ENCODE results near the gene KCNQ1. TPM values are rescaled to one million over a fixed set of nuclear protein-coding genes. Genes with fewer than 3 reads are reported as not detected.

KCNQ1 gene
- total and polyA plus RNA-seq, 2 experiments from 2014 or later = 0.45 to 0.87 TPM

DNA sequence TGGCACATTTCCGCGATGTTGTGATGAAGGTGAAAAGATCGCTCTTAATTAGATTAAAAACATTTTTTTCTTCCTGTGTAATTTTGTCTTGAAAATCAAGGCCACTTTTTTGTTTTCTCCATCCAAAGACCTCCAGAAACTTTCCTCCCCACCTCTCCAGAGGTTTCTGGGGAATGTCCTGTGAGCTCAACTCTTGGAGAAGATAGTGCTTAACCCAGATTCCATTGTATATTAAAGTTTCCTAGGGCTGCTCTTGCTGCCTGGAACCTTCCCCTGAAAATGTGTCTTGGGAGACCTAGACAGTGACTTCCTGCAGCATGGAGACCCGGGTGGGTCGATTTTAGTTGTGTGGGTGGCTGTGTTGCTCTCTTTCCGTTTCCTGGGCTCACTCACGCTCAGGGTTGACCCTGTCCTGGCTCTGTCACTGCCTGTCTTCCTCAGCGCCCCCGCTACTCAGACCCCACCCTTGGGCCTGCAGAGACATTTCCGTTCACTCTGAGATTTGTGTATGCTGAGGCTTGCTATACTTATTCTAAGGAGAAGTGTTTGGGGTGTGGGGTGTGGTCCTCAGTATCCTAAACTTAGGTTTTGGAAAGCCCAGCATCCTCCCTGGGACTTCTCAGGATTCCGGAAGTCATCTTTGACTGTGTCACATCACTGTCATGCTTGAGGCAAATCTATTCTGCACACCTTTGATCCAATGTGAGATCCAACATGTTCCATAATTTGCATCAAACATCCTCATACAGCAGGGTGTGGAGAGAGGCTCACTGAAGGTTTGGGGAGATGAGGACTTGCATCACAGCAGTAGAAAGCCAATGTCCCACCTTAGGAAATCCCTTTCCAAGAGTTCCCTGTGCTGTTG lies 207.8 kb downstream of the KCNQ1 start:
- H3K9me3 Mint-ChIP-seq = peaks cover 100% of the 10 kb centered on the region
- Histone ChIP-seq H3K36me3 (ENCODE audit: insufficient read depth) (peaks cover 17% of the 10 kb centered on the region; the same call in 1 of the 2 replicates), H3K9me2 (ENCODE audit: insufficient read depth) (no peaks in the 10 kb centered on the region), H3K27ac (ENCODE audit: low read depth) (no peak overlapping the region), H4K20me1 (replicated peaks; ENCODE audit: insufficient read depth) (no peaks in the 10 kb centered on the region), H2AFZ (no peak overlapping the region), H3K4me2 (no peak overlapping the region), H3K27me3 (ENCODE audit: insufficient read depth) (peaks cover 98% of the 10 kb centered on the region), H3K79me2 (replicated peaks; ENCODE audit: insufficient read depth) (no peaks in the 10 kb centered on the region), H3K4me3 (no peak overlapping the region), H3F3A (replicated peaks; ENCODE audit: low read depth) (no peaks in the 10 kb centered on the region), H3K4me1 (ENCODE audit: insufficient read depth) (no peaks in the 10 kb centered on the region)
- TF ChIP-seq, protein P1, sequence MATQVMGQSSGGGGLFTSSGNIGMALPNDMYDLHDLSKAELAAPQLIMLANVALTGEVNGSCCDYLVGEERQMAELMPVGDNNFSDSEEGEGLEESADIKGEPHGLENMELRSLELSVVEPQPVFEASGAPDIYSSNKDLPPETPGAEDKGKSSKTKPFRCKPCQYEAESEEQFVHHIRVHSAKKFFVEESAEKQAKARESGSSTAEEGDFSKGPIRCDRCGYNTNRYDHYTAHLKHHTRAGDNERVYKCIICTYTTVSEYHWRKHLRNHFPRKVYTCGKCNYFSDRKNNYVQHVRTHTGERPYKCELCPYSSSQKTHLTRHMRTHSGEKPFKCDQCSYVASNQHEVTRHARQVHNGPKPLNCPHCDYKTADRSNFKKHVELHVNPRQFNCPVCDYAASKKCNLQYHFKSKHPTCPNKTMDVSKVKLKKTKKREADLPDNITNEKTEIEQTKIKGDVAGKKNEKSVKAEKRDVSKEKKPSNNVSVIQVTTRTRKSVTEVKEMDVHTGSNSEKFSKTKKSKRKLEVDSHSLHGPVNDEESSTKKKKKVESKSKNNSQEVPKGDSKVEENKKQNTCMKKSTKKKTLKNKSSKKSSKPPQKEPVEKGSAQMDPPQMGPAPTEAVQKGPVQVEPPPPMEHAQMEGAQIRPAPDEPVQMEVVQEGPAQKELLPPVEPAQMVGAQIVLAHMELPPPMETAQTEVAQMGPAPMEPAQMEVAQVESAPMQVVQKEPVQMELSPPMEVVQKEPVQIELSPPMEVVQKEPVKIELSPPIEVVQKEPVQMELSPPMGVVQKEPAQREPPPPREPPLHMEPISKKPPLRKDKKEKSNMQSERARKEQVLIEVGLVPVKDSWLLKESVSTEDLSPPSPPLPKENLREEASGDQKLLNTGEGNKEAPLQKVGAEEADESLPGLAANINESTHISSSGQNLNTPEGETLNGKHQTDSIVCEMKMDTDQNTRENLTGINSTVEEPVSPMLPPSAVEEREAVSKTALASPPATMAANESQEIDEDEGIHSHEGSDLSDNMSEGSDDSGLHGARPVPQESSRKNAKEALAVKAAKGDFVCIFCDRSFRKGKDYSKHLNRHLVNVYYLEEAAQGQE (IDR thresholded peaks at IDR 0.05; ENCODE audit: unreplicated experiment) = no peak
- TF ChIP-seq, protein P2, sequence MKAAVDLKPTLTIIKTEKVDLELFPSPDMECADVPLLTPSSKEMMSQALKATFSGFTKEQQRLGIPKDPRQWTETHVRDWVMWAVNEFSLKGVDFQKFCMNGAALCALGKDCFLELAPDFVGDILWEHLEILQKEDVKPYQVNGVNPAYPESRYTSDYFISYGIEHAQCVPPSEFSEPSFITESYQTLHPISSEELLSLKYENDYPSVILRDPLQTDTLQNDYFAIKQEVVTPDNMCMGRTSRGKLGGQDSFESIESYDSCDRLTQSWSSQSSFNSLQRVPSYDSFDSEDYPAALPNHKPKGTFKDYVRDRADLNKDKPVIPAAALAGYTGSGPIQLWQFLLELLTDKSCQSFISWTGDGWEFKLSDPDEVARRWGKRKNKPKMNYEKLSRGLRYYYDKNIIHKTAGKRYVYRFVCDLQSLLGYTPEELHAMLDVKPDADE (IDR thresholded peaks at IDR 0.05) = no peak
- no peaks in the 10 kb centered on the region; the same call in 1 of the 3 replicates for H3K4me1 Mint-ChIP-seq
- H3K4me3 Mint-ChIP-seq = no peak overlapping the region
- no peak for DNase-seq (ENCODE audit: low spot score)
- ATAC-seq = no peak
- H3K27ac Mint-ChIP-seq = no peak overlapping the region
- peaks cover 86% of the 10 kb centered on the region for H3K27me3 Mint-ChIP-seq (ENCODE audit: insufficient read depth, low read depth, poor library complexity)
- peaks cover 95% of the 10 kb centered on the region for H3K36me3 Mint-ChIP-seq (ENCODE audit: low read depth)

DNA sequence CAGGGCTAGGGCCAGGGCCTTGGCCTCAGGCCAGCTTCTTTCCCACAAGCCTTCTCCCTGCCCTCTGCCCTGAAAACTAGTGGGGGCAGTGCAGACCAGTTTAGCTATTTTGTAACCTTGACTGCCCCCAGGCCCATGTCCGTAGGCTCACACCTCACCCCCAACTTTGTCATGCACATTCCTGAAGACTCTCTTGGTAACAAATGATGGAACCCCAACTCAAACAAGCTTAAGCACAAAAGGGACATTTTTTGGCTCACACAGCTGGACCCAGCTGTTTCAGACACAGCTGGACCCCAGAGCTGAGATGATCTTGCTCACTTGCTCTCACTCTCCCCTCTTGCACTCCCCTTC lies 208.4 kb downstream of the KCNQ1 start:
- H3K27me3 Mint-ChIP-seq (ENCODE audit: insufficient read depth, low read depth, poor library complexity) = peaks cover 81% of the 10 kb centered on the region
- H3K36me3 Mint-ChIP-seq (ENCODE audit: low read depth) = peaks cover 96% of the 10 kb centered on the region
- TF ChIP-seq JUNB (IDR thresholded peaks at IDR 0.05; ENCODE audit: unreplicated experiment) (no peak), ZNF331 (CRISPR knock-in tag; IDR thresholded peaks at IDR 0.05; ENCODE audit: low read depth) (no peak), STAT1 (IDR thresholded peaks at IDR 0.05; ENCODE audit: unreplicated experiment) (no peak), CREB1 (CRISPR knock-in tag; IDR thresholded peaks at IDR 0.05; ENCODE audit: low read depth) (no peak)
- TF ChIP-seq, protein P3, sequence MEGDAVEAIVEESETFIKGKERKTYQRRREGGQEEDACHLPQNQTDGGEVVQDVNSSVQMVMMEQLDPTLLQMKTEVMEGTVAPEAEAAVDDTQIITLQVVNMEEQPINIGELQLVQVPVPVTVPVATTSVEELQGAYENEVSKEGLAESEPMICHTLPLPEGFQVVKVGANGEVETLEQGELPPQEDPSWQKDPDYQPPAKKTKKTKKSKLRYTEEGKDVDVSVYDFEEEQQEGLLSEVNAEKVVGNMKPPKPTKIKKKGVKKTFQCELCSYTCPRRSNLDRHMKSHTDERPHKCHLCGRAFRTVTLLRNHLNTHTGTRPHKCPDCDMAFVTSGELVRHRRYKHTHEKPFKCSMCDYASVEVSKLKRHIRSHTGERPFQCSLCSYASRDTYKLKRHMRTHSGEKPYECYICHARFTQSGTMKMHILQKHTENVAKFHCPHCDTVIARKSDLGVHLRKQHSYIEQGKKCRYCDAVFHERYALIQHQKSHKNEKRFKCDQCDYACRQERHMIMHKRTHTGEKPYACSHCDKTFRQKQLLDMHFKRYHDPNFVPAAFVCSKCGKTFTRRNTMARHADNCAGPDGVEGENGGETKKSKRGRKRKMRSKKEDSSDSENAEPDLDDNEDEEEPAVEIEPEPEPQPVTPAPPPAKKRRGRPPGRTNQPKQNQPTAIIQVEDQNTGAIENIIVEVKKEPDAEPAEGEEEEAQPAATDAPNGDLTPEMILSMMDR (conservative IDR thresholded peaks at IDR 0.05; ENCODE audit: low read depth in 2 of 2) = no peak
- TF ChIP-seq, protein P1 (IDR thresholded peaks at IDR 0.05; ENCODE audit: unreplicated experiment) = no peak
- TF ChIP-seq, protein P2 (IDR thresholded peaks at IDR 0.05) = no peak

More for the DNA sequence above, 208.4 kb downstream of the KCNQ1 start:
- ATAC-seq = no peak
- Mint-ChIP-seq H3K4me1 (no peaks in the 10 kb centered on the region; the same call in 1 of the 3 replicates), H3K4me3 (no peak overlapping the region), H3K27ac (peak overlapping the region; percentile 19; the same call in 1 of the 2 replicates), H3K9me3 (peaks cover 100% of the 10 kb centered on the region)
- Histone ChIP-seq H3K27me3 (ENCODE audit: insufficient read depth) (peaks cover 98% of the 10 kb centered on the region), H2AFZ (no peak overlapping the region), H3K36me3 (ENCODE audit: insufficient read depth) (peaks cover 16% of the 10 kb centered on the region; the same call in 1 of the 2 replicates), H3K4me2 (no peak overlapping the region), H3K4me3 (no peak overlapping the region), H3K27ac (ENCODE audit: low read depth) (no peak overlapping the region), H4K20me1 (replicated peaks; ENCODE audit: insufficient read depth) (no peaks in the 10 kb centered on the region), H3F3A (replicated peaks; ENCODE audit: low read depth) (no peaks in the 10 kb centered on the region), H3K9me2 (ENCODE audit: insufficient read depth) (no peaks in the 10 kb centered on the region), H3K79me2 (replicated peaks; ENCODE audit: insufficient read depth) (no peaks in the 10 kb centered on the region), H3K4me1 (ENCODE audit: insufficient read depth) (no peaks in the 10 kb centered on the region)
- no peak for DNase-seq (ENCODE audit: low spot score)

All from GM23338 (cell line).